ENCODE data around the gene MMP14. TPM values are rescaled to one million over a fixed set of nuclear protein-coding genes. Genes with fewer than 3 reads are reported as not detected.

MMP14 gene
- total and polyA plus RNA-seq, 7 donors: 21.0 to 140 (median 86.6) TPM

GRCh38 chr14:22843123-22843925 is 6.9 kb downstream of the MMP14 start:
- TF ChIP-seq EP300 (IDR thresholded peaks at IDR 0.05) (no peak), POLR2A (IDR thresholded peaks at IDR 0.05) (no peak), POLR2AphosphoS5 (IDR thresholded peaks at IDR 0.05) (no peak)
- TF ChIP-seq, protein P1, sequence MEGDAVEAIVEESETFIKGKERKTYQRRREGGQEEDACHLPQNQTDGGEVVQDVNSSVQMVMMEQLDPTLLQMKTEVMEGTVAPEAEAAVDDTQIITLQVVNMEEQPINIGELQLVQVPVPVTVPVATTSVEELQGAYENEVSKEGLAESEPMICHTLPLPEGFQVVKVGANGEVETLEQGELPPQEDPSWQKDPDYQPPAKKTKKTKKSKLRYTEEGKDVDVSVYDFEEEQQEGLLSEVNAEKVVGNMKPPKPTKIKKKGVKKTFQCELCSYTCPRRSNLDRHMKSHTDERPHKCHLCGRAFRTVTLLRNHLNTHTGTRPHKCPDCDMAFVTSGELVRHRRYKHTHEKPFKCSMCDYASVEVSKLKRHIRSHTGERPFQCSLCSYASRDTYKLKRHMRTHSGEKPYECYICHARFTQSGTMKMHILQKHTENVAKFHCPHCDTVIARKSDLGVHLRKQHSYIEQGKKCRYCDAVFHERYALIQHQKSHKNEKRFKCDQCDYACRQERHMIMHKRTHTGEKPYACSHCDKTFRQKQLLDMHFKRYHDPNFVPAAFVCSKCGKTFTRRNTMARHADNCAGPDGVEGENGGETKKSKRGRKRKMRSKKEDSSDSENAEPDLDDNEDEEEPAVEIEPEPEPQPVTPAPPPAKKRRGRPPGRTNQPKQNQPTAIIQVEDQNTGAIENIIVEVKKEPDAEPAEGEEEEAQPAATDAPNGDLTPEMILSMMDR (IDR thresholded peaks at IDR 0.05): no peak
- peaks cover 0 to 92% (median 75%) of the 10 kb centered on the region in 4 donors for H3K4me1 ChIP-seq
- no peaks in the 10 kb centered on the region for H3K9me3 ChIP-seq
- H3K4me3 ChIP-seq: no peak overlapping the region
- DNase-seq: peak; percentile 52
- H3K27ac ChIP-seq: peak overlapping the region in 3 of 4 donors; percentile 18 to 98 (median 27)
- no peaks in the 10 kb centered on the region for H3K27me3 ChIP-seq
- peaks cover 60 to 66% (median 62%) of the 10 kb centered on the region in 4 donors for H3K36me3 ChIP-seq
- intact Hi-C loops (cut with DNase I): loop anchor here (10.0 kb wide), 1 partner anchor 1591 kb away; no protein-coding TSS in a partner anchor
- 90 to 92% methylated on average over 21 of the region's 21 CpGs for WGBS, 2 donors

DNA sequence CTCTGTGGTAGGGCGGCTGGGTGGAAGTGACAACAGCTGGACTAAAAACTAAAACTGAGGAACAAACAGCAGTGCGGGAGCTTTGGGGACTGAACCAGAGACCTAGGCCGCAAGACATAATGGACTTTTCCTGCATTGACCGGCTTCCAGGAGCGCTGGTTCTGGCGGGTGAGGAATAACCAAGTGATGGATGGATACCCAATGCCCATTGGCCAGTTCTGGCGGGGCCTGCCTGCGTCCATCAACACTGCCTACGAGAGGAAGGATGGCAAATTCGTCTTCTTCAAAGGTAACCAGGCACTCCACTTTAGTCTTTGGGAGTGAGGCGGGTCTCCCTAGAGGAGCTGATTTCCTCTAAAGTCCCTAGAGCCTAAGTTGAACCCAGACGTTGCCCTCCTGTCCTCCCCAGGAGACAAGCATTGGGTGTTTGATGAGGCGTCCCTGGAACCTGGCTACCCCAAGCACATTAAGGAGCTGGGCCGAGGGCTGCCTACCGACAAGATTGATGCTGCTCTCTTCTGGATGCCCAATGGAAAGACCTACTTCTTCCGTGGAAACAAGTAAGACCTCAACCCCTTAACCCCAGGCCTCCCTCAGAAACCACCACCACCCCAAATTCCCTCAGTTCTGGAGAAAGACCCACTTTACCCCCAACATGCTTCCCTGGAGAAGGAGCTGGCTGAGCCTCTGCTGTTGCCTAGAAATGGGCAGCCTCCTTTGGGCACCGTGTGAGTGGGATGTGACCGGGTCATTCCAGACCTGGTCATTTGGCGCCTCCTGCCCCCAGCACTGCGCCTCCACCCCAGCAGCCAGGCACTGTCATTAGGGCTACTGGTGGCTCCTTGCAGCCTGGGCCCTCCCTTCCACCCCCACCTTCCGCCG is 8.1 kb downstream of the MMP14 start:
- TF ChIP-seq, protein P1 (IDR thresholded peaks at IDR 0.05): no peak
- TF ChIP-seq EP300 (IDR thresholded peaks at IDR 0.05) (no peak), POLR2AphosphoS5 (IDR thresholded peaks at IDR 0.05) (no peak), POLR2A (IDR thresholded peaks at IDR 0.05) (no peak)
- Histone ChIP-seq H3K4me3 (no peak overlapping the region), H3K27me3 (no peaks in the 10 kb centered on the region), H3K36me3 (peaks cover 60 to 66% (median 62%) of the 10 kb centered on the region in 4 donors), H3K9me3 (no peaks in the 10 kb centered on the region), H3K4me1 (peaks cover 0 to 92% (median 75%) of the 10 kb centered on the region in 4 donors), H3K27ac (peak overlapping the region; percentile 86 to 98 (median 89))
- peak; percentile 60 for DNase-seq
- WGBS, 2 donors: 92 to 93% methylated on average over 22 of the region's 22 CpGs
- intact Hi-C loops (cut with DNase I): loop anchor here (10.0 kb wide), 1 partner anchor 1590 kb away; no protein-coding TSS in a partner anchor

GRCh38 chr14:22845103-22845394 is 8.7 kb downstream of the MMP14 start:
- intact Hi-C loops (cut with DNase I): loop anchor here (10.0 kb wide), 1 partner anchor 1590 kb away; no protein-coding TSS in a partner anchor
- H3K36me3 ChIP-seq: peaks cover 60 to 66% (median 62%) of the 10 kb centered on the region in 4 donors

More at GRCh38 chr14:22845103-22845394, 8.7 kb downstream of the MMP14 start:
- TF ChIP-seq EP300 (IDR thresholded peaks at IDR 0.05) (no peak), POLR2AphosphoS5 (IDR thresholded peaks at IDR 0.05) (no peak), POLR2A (IDR thresholded peaks at IDR 0.05) (no peak)
- TF ChIP-seq, protein P1 (IDR thresholded peaks at IDR 0.05): no peak
- WGBS, 2 donors: 88 to 94% methylated on average over 9 of the region's 9 CpGs
- no peak overlapping the region for H3K4me3 ChIP-seq
- no peaks in the 10 kb centered on the region for H3K27me3 ChIP-seq
- no peak for DNase-seq
- no peaks in the 10 kb centered on the region for H3K9me3 ChIP-seq
- H3K4me1 ChIP-seq: peaks cover 0 to 92% (median 76%) of the 10 kb centered on the region in 4 donors
- peak overlapping the region; percentile 86 to 98 (median 89) for H3K27ac ChIP-seq

Data from sigmoid colon (tissue), 7 donors.